Muscle layer of duodenum (tissue), 2 donors: ENCODE results near the gene MDM1.

Experiments
- H3K27ac ChIP-seq: one replicate; pipeline ENCODE4 v1.7.0; 2013; ENCODE audit warnings: mild to moderate bottlenecking, low read length
- H3K27me3 ChIP-seq: one replicate; pipeline ENCODE4 v1.7.0; 2013; ENCODE audit warnings: low read depth, mild to moderate bottlenecking, control low read depth, low read length
- H3K36me3 ChIP-seq, 2 donors: one replicate each; pipeline ENCODE4 v1.7.0; 2013; ENCODE audit warnings: low read length in 2 of 2, control low read depth in 1 of 2, mild to moderate bottlenecking in 1 of 2; ENCODE audit not compliant: insufficient read depth in 2 of 2, control insufficient read depth in 1 of 2
- H3K4me1 ChIP-seq, 2 donors: one replicate each; pipeline ENCODE4 v1.7.0; 2013; ENCODE audit warnings: low read length in 2 of 2, mild to moderate bottlenecking in 2 of 2, control low read depth in 1 of 2, moderate library complexity in 1 of 2; ENCODE audit not compliant: insufficient read depth in 2 of 2, control insufficient read depth in 1 of 2
- H3K4me3 ChIP-seq, 2 donors: one replicate each; pipeline ENCODE4 v1.7.0; 2013; ENCODE audit warnings: low read length in 2 of 2, low read depth in 1 of 2, mild to moderate bottlenecking in 1 of 2
- H3K9me3 ChIP-seq, 2 donors: one replicate each; pipeline ENCODE4 v1.7.0; 2013; ENCODE audit warnings: low read length in 2 of 2, control low read depth in 1 of 2, mild to moderate bottlenecking in 1 of 2; ENCODE audit not compliant: control insufficient read depth in 1 of 2
- donor health status: healthy.

MDM1 gene

GRCh38 chr12:68268967-68269366 lies 63.2 kb downstream of the MDM1 start:
- Histone ChIP-seq H3K27ac (no peak overlapping the region), H3K9me3 (no peaks in the 10 kb centered on the region), H3K27me3 (no peaks in the 10 kb centered on the region), H3K4me1 (no peaks in the 10 kb centered on the region), H3K36me3 (no peaks in the 10 kb centered on the region), H3K4me3 (no peak overlapping the region)

GRCh38 chr12:68267892-68268396 lies 64.2 kb downstream of the MDM1 start:
- Histone ChIP-seq H3K4me3 (no peak overlapping the region), H3K27me3 (no peaks in the 10 kb centered on the region), H3K27ac (no peak overlapping the region), H3K4me1 (no peaks in the 10 kb centered on the region), H3K9me3 (no peaks in the 10 kb centered on the region), H3K36me3 (no peaks in the 10 kb centered on the region)

GRCh38 chr12:68264857-68265256 lies 67.3 kb downstream of the MDM1 start:
- Histone ChIP-seq H3K27me3 (no peaks in the 10 kb centered on the region), H3K36me3 (no peaks in the 10 kb centered on the region), H3K27ac (no peak overlapping the region), H3K9me3 (no peaks in the 10 kb centered on the region), H3K4me3 (no peak overlapping the region), H3K4me1 (no peaks in the 10 kb centered on the region)

GRCh38 chr12:68264158-68264855 lies 67.9 kb downstream of the MDM1 start:
- Histone ChIP-seq H3K36me3 (no peaks in the 10 kb centered on the region), H3K27me3 (no peaks in the 10 kb centered on the region)

GRCh38 chr12:68263366-68263765 lies 68.8 kb downstream of the MDM1 start:
- no peak overlapping the region for H3K27ac ChIP-seq
- H3K36me3 ChIP-seq, result no peaks in the 10 kb centered on the region
- no peaks in the 10 kb centered on the region for H3K27me3 ChIP-seq
- no peak overlapping the region for H3K4me3 ChIP-seq
- H3K4me1 ChIP-seq, result no peaks in the 10 kb centered on the region
- H3K9me3 ChIP-seq, result no peaks in the 10 kb centered on the region

More at GRCh38 chr12:68264158-68264855, 67.9 kb downstream of the MDM1 start:
- Histone ChIP-seq H3K4me1 (no peaks in the 10 kb centered on the region), H3K27ac (no peak overlapping the region), H3K9me3 (no peaks in the 10 kb centered on the region), H3K4me3 (no peak overlapping the region)

GRCh38 chr12:68261896-68262295 lies 70.3 kb downstream of the MDM1 start:
- no peak overlapping the region for H3K27ac ChIP-seq
- H3K36me3 ChIP-seq, result no peaks in the 10 kb centered on the region
- H3K9me3 ChIP-seq, result no peaks in the 10 kb centered on the region
- H3K27me3 ChIP-seq, result no peaks in the 10 kb centered on the region
- no peaks in the 10 kb centered on the region for H3K4me1 ChIP-seq
- no peak overlapping the region for H3K4me3 ChIP-seq

GRCh38 chr12:68260153-68260552 lies 72.0 kb downstream of the MDM1 start:
- Histone ChIP-seq H3K27ac (no peak overlapping the region), H3K27me3 (no peaks in the 10 kb centered on the region), H3K36me3 (no peaks in the 10 kb centered on the region), H3K4me1 (no peaks in the 10 kb centered on the region), H3K4me3 (no peak overlapping the region), H3K9me3 (no peaks in the 10 kb centered on the region)

- H3K4me1 ChIP-seq, result no peaks in the 10 kb centered on the region
- H3K9me3 ChIP-seq, result no peaks in the 10 kb centered on the region
- H3K27ac ChIP-seq, result no peak overlapping the region
- no peaks in the 10 kb centered on the region for H3K36me3 ChIP-seq
- H3K27me3 ChIP-seq, result no peaks in the 10 kb centered on the region
- H3K4me3 ChIP-seq, result no peak overlapping the region
Observed at GRCh38 chr12:68259318-68259940, 72.7 kb downstream of the MDM1 start.

- Histone ChIP-seq H3K4me1 (no peaks in the 10 kb centered on the region), H3K27me3 (no peaks in the 10 kb centered on the region), H3K36me3 (no peaks in the 10 kb centered on the region), H3K27ac (no peak within 1 kb of the TSS), H3K4me3 (no peak within 1 kb of the TSS), H3K9me3 (no peaks in the 10 kb centered on the region)
Observed at GRCh38 chr12:68253504-68253903, 78.7 kb downstream of the MDM1 start, which contains the start of gene IL22. Gene IL22 (minus strand): TSS chr12:68253604. CDS start chr12:68253448, 156 bp downstream.

GRCh38 chr12:68252077-68252476 lies 80.1 kb downstream of the MDM1 start:
- H3K4me1 ChIP-seq, result no peaks in the 10 kb centered on the region
- no peaks in the 10 kb centered on the region for H3K9me3 ChIP-seq
- H3K27ac ChIP-seq, result no peak overlapping the region
- no peak overlapping the region for H3K4me3 ChIP-seq
- H3K27me3 ChIP-seq, result no peaks in the 10 kb centered on the region
- no peaks in the 10 kb centered on the region for H3K36me3 ChIP-seq

GRCh38 chr12:68250454-68250853 lies 81.7 kb downstream of the MDM1 start:
- H3K36me3 ChIP-seq, result no peaks in the 10 kb centered on the region
- peaks cover 0 to 7% of the 10 kb centered on the region in 2 donors for H3K4me1 ChIP-seq
- no peaks in the 10 kb centered on the region for H3K9me3 ChIP-seq
- no peak overlapping the region for H3K27ac ChIP-seq
- no peaks in the 10 kb centered on the region for H3K27me3 ChIP-seq
- no peak overlapping the region for H3K4me3 ChIP-seq
